DND-41 (cell line): ENCODE results near the gene GUCY2D.

Experiments used
- ATAC-seq: fragments of 200-7000 bp; cut with Tn5 transposase; 3 replicates; pipeline ENCODE4 v1.9.1; 2021; ENCODE audit warnings: low read depth; ENCODE audit not compliant: insufficient read depth
- DNase-seq: peaks from one replicate; pipeline ENCODE4 v3.0.0-alpha.2; 2020
- H2AFZ ChIP-seq: 2 replicates; pipeline ENCODE4 v1.6.0; 2012; ENCODE audit warnings: low read depth, low read length
- H3K27ac ChIP-seq: 2 replicates; pipeline ENCODE4 v1.5.1; 2012; ENCODE audit warnings: low read length, inconsistent platforms
- H3K27me3 ChIP-seq: fragments of 200-600 bp; sonication (generic); 2 replicates; pipeline ENCODE4 v1.6.0; 2012; ENCODE audit warnings: low read length, mild to moderate bottlenecking, inconsistent platforms; ENCODE audit not compliant: insufficient read depth, poor library complexity
- H3K36me3 ChIP-seq: 2 replicates; pipeline ENCODE4 v1.5.1; 2012; ENCODE audit warnings: low read length, inconsistent platforms; ENCODE audit not compliant: insufficient read depth
- H3K4me1 ChIP-seq: 2 replicates; pipeline ENCODE4 v1.5.1; 2012; ENCODE audit warnings: mild to moderate bottlenecking, low read length; ENCODE audit not compliant: insufficient read depth
- H3K4me2 ChIP-seq: 2 replicates; pipeline ENCODE4 v1.6.0; 2012; ENCODE audit warnings: mild to moderate bottlenecking, moderate library complexity, low read length, inconsistent platforms; ENCODE audit not compliant: insufficient read depth
- H3K4me3 ChIP-seq, 2 experiments: fragments of 200-600 bp in 1 of 2; shearing (Covaris generic) in 1 of 2; 2 replicates each; pipeline ENCODE4 v1.5.1; 2012 to 2016; ENCODE audit warnings: inconsistent platforms in 2 of 2, low read length in 2 of 2, mild to moderate bottlenecking in 2 of 2, low read depth in 1 of 2, moderate library complexity in 1 of 2
- H3K79me2 ChIP-seq: 2 replicates; pipeline ENCODE4 v1.6.0; 2012; ENCODE audit warnings: low read length, inconsistent platforms; ENCODE audit not compliant: insufficient read depth
- H3K9ac ChIP-seq: 2 replicates; pipeline ENCODE4 v1.6.0; 2012; ENCODE audit warnings: low read depth, mild to moderate bottlenecking, inconsistent platforms, low read length, moderate library complexity
- H3K9me3 ChIP-seq: 2 replicates; pipeline ENCODE4 v1.5.1; 2012; ENCODE audit warnings: low read length, moderate library complexity, mild to moderate bottlenecking, inconsistent platforms; ENCODE audit not compliant: insufficient read depth, severe bottlenecking
- H4K20me1 ChIP-seq: 2 replicates; pipeline ENCODE4 v1.6.0; 2012; ENCODE audit warnings: low read length; ENCODE audit not compliant: insufficient read depth
- EZH2 ChIP-seq: IDR thresholded peaks from 3 replicates; pipeline ENCODE4 v1.6.1; 2012; ENCODE audit warnings: borderline replicate concordance, low read depth, mild to moderate bottlenecking, moderate library complexity, low read length, inconsistent platforms; ENCODE audit not compliant: severe bottlenecking
- TF ChIP-seq, protein P1 (sequence below): IDR thresholded peaks from 2 replicates; pipeline ENCODE4 v1.5.1; 2012; ENCODE audit warnings: borderline replicate concordance, low read length, moderate library complexity, mild to moderate bottlenecking; ENCODE audit not compliant: poor library complexity, severe bottlenecking; ENCODE audit errors: extremely low read depth

The GUCY2D gene

DNA sequence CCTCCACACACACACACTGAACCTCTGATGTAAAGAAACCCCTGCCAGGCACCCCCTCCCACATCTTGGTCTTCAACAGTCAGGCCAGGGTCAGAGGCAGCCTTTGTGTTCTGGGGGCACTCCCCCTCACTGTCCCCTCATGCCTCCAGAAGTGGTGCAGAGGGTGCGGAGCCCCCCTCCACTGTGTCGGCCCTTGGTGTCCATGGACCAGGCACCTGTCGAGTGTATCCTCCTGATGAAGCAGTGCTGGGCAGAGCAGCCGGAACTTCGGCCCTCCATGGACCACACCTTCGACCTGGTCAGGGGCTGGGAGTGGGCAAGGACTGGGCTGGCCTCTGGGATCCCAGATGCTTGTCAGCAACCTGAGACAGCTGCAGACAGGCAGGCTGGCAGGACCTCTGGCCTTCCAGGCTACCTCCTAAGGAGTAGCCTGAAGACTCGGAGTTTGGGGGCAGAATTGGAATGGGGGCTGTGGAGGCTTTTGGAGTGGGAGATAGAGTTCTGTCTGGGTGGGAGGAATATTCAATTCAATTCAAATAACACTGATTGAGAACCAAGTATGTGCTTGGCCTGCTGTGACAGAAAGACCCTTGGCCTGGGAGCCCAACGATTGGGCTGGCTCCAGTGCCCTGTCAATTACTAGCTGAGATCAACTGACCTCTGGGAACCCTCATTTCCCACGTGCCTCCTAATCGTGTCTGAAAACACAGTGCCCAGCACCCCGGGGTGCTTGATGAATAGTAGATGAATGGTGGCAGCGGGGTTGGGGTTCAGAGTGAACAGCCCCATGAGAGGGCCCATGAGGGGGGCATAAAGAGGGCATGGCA, 11.5 kb downstream of the GUCY2D start:
- Histone ChIP-seq H3K36me3 (no peaks in the 10 kb centered on the region), H3K79me2 (no peaks in the 10 kb centered on the region), H3K27ac (no peak overlapping the region), H3K4me2 (no peak overlapping the region), H3K27me3 (no peaks in the 10 kb centered on the region), H3K4me1 (no peaks in the 10 kb centered on the region), H2AFZ (no peak overlapping the region), H3K9me3 (no peaks in the 10 kb centered on the region), H4K20me1 (no peaks in the 10 kb centered on the region; the same call in 1 of the 2 replicates), H3K4me3 (no peak overlapping the region), H3K9ac (no peak overlapping the region)
- ATAC-seq: no peak
- no peak for TF ChIP-seq EZH2
- TF ChIP-seq, protein P1, sequence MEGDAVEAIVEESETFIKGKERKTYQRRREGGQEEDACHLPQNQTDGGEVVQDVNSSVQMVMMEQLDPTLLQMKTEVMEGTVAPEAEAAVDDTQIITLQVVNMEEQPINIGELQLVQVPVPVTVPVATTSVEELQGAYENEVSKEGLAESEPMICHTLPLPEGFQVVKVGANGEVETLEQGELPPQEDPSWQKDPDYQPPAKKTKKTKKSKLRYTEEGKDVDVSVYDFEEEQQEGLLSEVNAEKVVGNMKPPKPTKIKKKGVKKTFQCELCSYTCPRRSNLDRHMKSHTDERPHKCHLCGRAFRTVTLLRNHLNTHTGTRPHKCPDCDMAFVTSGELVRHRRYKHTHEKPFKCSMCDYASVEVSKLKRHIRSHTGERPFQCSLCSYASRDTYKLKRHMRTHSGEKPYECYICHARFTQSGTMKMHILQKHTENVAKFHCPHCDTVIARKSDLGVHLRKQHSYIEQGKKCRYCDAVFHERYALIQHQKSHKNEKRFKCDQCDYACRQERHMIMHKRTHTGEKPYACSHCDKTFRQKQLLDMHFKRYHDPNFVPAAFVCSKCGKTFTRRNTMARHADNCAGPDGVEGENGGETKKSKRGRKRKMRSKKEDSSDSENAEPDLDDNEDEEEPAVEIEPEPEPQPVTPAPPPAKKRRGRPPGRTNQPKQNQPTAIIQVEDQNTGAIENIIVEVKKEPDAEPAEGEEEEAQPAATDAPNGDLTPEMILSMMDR: no peak
- no peak for DNase-seq

DNA sequence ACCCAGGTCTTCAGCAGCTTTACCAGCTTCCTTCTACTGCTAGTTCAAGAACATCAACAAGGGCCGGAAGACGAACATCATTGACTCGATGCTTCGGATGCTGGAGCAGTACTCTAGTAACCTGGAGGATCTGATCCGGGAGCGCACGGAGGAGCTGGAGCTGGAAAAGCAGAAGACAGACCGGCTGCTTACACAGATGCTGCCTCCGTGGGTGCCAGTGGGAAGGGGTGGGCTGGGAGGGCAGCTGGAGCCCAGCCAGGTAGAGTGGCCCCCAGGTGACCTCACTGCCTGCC, 12.1 kb downstream of the GUCY2D start:
- ATAC-seq: no peak
- peaks cover 5% of the 10 kb centered on the region for H3K27me3 ChIP-seq
- no peak for TF ChIP-seq EZH2
- TF ChIP-seq, protein P1: no peak

DNA sequence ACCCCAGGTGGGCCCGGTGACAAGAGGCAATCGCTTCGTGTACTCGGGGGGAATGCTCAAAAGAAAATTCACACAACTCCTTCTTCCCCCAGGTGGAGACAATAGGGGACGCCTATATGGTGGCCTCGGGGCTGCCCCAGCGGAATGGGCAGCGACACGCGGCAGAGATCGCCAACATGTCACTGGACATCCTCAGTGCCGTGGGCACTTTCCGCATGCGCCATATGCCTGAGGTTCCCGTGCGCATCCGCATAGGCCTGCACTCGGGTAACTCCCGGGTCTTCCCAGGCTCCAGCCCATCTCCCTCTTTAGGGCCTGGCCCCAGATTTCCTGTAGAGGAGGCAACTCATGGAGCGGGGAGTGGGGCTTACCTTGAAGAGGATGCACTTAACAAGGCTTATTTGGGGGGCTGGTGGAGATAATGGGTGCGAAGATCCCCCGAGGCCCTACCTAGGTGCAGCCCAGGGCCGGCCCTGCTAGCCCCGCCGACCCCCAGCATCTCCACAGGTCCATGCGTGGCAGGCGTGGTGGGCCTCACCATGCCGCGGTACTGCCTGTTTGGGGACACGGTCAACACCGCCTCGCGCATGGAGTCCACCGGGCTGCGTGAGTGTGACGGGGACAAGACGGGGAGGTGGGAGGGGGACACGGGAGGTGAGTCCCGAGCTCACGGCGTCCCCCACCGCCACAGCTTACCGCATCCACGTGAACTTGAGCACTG, 13.0 kb downstream of the GUCY2D start:
- no peak overlapping the region for H3K9ac ChIP-seq
- H3K4me2 ChIP-seq: no peak overlapping the region
- DNase-seq (no peak), ATAC-seq (no peak)
- H3K4me1 ChIP-seq: no peaks in the 10 kb centered on the region
- H3K4me3 ChIP-seq: no peak overlapping the region
- no peak overlapping the region for H2AFZ ChIP-seq
- no peaks in the 10 kb centered on the region; the same call in 1 of the 2 replicates for H4K20me1 ChIP-seq
- no peak overlapping the region for H3K27ac ChIP-seq
- H3K27me3 ChIP-seq: peaks cover 9% of the 10 kb centered on the region
- TF ChIP-seq, protein P1: no peak
- TF ChIP-seq EZH2: no peak
- H3K9me3 ChIP-seq: no peaks in the 10 kb centered on the region
- no peaks in the 10 kb centered on the region for H3K36me3 ChIP-seq
- no peaks in the 10 kb centered on the region for H3K79me2 ChIP-seq

More for the DNA sequence above, 12.1 kb downstream of the GUCY2D start:
- H3K36me3 ChIP-seq: no peaks in the 10 kb centered on the region
- no peaks in the 10 kb centered on the region; the same call in 1 of the 2 replicates for H4K20me1 ChIP-seq
- H2AFZ ChIP-seq: no peak overlapping the region
- H3K27ac ChIP-seq: no peak overlapping the region
- no peaks in the 10 kb centered on the region for H3K9me3 ChIP-seq
- no peak overlapping the region for H3K4me3 ChIP-seq
- H3K9ac ChIP-seq: no peak overlapping the region
- no peak for DNase-seq
- no peaks in the 10 kb centered on the region for H3K4me1 ChIP-seq
- H3K79me2 ChIP-seq: no peaks in the 10 kb centered on the region
- H3K4me2 ChIP-seq: no peak overlapping the region
